Urothelium cell line (cell line): ENCODE measurements around the gene ELFN2.

Source experiments
- DNase-seq: peaks from one replicate; pipeline ENCODE4 v3.0.0; 2011; ENCODE audit warnings: low spot score, mixed read lengths
- FAIRE-seq: peaks from 2 replicates; lab custom pipeline; 2011; peaks lifted over from hg19 to GRCh38; lab: Jason Lieb, UNC

ELFN2 gene

GRCh38 chr22:37456346-37456745 lies 29.1 kb upstream of the ELFN2 start:
- DNase-seq (no peak), FAIRE-seq (peak; percentile 92)

GRCh38 chr22:37455896-37456295 lies 28.6 kb upstream of the ELFN2 start:
- DNase-seq, result no peak
- peak; percentile 52 for FAIRE-seq

GRCh38 chr22:37454857-37455686 lies 27.8 kb upstream of the ELFN2 start:
- FAIRE-seq (peak; percentile 95), DNase-seq (peak; percentile 78)

DNA sequence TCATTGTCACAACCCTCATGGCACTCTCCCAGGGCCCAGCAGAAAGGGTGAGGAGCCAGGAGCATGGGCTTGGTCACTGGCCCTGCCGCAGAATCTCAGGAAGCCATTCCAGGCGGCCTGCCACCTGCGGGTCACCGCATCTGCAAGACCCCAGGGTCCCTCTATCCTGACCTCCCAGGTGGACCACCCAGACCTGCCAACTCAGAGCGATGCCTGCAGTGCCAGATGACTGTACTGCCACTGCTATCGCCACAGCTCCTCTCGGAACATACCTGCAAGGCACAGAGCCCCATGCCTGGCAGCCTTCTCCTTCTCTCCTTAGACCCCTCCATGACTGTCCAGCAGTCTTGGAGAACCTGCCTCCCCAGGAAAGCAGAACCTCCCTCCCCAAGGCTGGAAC lies 26.4 kb upstream of the ELFN2 start:
- DNase-seq, result no peak
- peak; percentile 30 for FAIRE-seq

DNA sequence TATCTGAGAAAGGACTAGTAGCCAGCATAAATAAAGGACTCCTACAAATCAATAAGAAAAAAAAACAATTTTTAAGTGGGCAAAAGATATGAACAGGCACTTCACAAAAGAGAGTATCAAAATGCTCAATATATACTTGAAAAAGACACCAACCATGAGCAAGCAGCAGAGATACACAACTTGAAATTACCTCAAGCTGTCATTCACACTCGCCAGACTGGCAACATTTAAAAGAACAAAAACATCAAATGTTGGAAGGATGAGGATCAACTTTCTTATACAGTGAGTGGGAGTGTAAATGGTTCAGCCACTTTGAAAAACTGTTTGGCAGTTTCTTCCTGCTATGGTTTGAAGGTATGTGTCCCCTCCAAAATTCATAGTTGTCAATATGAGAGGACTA lies 23.9 kb upstream of the ELFN2 start:
- no peak for FAIRE-seq
- no peak for DNase-seq

DNA sequence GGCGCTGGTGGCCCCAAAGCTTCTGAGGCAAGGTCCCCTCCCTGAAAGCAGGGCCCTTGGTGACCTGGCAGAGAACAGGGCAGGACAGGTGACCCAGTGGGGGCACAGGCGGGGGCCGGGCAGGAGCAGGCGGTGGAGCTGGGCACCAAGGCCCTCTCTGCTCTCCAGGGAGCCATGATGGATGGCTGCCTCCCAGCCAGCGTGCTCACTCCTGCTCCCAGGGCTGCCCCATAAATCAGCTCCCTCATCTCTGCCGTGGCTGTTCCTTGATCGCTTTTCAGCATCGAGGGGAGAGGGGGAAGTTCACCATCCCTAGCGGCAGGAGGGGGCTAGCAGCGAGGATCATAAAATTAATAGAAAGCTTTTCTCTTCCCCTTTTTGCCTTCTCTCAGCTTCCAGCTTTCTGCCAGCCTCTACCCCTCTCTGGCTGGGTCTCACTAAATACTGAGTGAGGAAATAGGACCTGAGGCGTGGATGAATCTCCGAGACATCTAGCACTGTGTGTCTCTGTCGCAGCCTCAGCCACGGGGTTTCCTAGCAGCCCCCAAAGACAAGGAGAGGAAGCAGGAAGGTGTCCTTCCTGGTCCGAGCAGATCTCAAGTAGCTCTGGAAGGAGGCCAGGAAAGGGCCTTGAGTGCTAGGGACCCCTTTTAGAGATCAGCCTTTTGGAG lies 22.2 kb upstream of the ELFN2 start:
- FAIRE-seq (no peak), DNase-seq (no peak)

- FAIRE-seq, result peak; percentile 67
- no peak for DNase-seq
Observed at GRCh38 chr22:37448516-37449127, 21.3 kb upstream of the ELFN2 start.

DNA sequence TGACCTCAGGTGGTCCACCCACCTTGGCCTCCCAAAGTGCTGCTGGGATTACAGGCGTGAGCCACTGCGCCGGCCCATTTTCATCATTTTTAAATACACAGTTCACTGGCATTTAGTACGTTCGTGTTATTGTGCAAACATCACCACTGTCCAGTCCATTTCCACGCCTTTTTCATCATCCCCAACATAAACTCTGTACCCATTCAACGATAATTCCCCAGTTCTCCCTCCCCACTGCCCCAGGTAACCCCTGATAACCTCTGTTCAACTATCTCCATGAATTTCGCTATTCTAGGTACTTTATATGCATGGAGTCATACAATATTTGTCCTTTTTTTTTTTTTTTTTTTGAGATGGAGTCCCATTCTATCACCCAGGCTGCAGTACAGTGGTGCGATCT lies 18.2 kb upstream of the ELFN2 start:
- no peak for DNase-seq
- no peak for FAIRE-seq

- FAIRE-seq (no peak), DNase-seq (no peak)
Observed at GRCh38 chr22:37443977-37444376, 16.7 kb upstream of the ELFN2 start.

DNA sequence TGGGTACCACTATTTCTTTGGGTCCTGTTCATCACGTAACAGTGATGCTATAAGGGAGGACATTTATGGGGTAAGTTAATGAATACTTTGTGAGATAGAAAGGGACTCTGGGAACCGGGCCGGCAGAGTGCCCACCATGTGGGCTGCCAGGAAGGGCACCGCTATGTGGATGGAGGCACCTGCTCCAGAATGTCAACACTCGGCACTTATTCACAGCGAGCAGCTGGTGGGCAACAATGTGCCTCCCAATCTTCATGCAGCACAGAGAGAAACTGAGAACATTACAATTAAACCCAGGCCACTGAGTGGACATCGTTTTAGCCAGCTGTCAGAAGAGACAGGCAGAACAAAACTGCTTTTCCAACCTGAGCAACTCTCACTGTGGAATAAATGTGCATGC lies 15.8 kb upstream of the ELFN2 start:
- FAIRE-seq (no peak), DNase-seq (no peak)

DNA sequence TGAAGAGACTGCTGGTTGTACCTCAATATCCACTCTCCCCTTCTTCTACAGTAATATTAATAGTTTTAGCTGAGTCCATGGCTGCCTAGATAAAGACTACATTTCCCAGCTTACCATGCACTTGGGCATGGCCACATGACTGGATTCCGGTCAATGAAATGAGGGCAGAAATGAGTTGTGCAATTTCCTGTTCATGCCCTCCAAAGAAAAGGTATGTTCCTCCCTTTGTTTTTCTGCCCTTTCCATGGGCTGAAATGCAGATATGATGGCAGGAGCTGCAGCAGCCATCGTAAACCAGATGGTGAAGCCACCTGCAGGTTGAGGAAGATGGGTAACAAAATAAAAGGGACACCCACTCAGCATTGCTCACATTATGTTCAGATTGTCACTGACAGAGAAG lies 15.3 kb upstream of the ELFN2 start:
- peak; percentile 70 for DNase-seq
- peak; percentile 86 for FAIRE-seq

DNA sequence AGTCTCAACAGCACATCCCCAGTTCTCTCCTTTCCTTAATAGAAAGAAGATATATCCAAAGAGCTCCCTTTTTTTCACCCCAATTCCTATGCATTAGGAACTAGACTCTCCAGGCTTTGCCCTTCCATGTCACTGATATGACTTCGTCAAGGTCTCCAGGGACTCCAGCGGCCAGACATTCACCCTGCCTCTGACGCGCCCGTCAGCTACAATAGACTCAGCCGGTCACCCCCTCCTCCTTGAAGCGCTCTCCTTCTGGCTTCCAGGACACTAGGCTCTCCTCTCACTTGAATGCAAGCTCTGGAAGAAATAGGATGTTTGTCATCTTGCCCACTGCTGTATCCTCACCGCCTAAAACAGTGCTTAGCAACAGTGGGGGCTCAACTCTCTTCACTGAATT lies 14.9 kb upstream of the ELFN2 start:
- DNase-seq, result no peak
- no peak for FAIRE-seq

- DNase-seq (no peak), FAIRE-seq (no peak)
Observed at GRCh38 chr22:37440875-37441274, 13.6 kb upstream of the ELFN2 start.

DNA sequence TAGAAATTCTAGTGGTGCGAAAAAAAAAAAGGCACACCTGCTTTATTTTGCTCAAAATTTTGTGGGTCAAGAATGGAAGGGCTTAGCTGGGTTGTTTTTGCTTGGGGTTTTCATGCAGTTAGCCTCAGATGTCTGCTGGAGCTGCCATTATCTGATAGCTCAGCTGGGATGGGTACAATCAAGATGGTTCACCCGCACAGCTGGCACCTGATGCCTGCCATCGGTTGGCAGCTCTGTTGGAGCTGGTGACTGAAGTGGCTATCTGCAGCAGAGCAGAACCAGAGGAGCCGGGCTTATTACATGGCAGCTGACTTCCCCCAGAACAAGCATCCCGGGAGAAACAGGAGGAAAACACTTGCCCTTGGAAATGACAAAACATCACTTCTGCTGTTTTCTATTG lies 12.1 kb upstream of the ELFN2 start:
- no peak for FAIRE-seq
- no peak for DNase-seq

- DNase-seq, result no peak
- no peak for FAIRE-seq
Observed at GRCh38 chr22:37435970-37436603, 8.8 kb upstream of the ELFN2 start.

DNA sequence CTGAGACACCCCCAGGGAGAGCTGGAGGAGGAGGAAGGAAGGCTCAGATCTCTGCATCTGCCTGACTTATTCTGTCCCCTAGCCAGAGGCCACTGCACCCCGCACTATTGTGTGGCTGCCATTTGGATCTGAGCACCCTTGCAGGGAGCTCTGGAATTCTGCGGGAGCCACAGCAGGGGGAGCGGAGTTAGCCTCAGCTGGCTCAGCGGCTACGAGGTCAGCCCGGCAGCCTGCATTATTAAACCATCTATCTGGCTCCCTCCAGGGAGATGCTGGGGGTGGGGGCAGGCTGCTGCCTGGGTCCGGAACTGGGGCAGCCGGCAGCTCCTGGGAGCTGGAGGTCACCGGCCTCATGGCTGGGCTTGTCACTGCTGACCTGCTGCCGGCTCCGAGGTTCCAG lies 6.5 kb upstream of the ELFN2 start:
- no peak for FAIRE-seq
- no peak for DNase-seq

DNA sequence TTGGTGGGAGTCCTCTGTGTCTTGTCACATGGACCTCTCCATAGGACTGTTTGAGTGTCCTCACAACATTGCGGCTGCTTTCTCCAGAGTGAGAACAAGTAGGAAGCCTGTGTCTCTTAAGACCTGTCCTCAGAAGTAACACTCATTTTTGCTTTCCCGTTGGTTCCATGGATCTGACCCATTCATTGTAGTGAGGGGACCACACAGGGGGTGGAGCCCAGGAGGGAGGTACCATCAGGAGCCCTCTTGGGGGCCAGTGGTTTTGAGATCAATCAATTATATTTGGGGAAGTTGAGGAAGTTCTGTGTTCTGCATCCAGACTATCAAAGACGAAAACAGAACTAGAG lies 5.4 kb upstream of the ELFN2 start:
- peak; percentile 30 for FAIRE-seq
- DNase-seq, result no peak

DNA sequence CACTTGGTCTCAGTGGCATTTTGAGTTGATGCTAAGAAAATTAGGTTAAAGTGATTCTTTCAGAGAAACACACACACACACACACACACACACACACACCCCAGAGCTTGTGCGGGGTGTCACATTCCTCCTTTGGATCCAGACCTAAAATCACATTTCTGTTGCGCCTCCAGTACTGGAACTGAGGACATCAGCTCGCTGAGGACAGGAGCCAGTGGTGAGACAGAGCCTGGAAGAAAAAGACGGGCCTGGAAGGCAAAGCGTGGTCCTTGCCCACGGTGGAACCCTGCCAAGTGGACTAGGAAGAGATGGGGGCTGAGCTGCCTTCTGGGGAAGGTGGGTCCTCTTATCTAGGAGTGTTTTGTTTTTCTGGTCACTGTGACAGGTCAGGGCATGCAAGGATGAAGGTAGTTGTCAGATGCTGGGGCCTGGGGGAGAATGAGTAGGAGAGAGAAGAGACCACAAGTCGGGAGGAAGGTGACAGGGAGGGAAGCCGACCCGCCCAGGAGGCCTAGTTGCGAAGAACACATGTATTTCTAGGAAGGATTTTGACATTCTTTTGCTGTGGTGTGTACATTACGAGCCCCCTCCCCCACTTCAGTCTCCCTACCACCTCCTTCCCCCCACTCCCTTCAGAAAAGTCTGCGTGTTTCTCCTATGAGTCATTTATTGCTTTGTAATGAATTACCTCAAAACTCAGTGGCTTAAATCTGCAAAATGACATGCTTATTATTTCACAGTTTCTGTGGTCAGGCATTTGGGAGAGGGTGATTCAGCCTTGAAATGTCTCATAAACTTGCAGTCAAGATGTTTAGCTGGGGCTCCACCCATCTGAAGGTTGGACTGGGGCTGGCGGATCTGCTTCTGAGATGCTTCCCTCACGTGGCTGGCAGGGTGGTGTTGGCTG lies 4.8 kb upstream of the ELFN2 start:
- FAIRE-seq (peak; percentile 98), DNase-seq (peak; percentile 94)

- DNase-seq (peak; percentile 73), FAIRE-seq (no peak)
Observed at GRCh38 chr22:37431366-37431765, 4.1 kb upstream of the ELFN2 start.

DNA sequence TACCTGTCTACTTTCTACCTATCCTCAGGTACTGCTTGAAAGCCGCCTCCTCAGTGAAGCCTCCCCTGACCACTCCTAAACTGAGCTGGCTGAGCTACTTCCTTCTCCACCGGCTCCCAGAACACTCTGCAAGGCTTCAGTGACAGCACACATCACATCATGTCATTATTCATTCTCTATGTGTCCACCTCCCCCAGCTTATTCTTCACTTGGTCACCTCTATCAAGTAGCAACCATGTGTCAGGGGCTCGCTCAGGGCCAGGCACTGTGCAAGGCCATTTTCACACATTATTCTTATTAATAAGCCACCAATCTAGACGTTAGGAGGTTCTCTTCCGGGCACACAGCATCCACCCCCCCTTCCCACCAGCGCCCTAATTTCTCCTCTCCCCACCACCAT lies 3.7 kb upstream of the ELFN2 start:
- no peak for FAIRE-seq

More for the DNA sequence above, 3.7 kb upstream of the ELFN2 start:
- DNase-seq, result no peak
